Right forelimb (tissue), 1 donor: Measurements from ENCODE around the gene SPEF1.
A peak's percentile ranks its signal among the peaks of the same experiment; 100 is the strongest.

Experiments
- DNase-seq: peaks from one replicate; pipeline ENCODE4 v3.0.0-alpha.2; 2018

SPEF1 gene

DNA sequence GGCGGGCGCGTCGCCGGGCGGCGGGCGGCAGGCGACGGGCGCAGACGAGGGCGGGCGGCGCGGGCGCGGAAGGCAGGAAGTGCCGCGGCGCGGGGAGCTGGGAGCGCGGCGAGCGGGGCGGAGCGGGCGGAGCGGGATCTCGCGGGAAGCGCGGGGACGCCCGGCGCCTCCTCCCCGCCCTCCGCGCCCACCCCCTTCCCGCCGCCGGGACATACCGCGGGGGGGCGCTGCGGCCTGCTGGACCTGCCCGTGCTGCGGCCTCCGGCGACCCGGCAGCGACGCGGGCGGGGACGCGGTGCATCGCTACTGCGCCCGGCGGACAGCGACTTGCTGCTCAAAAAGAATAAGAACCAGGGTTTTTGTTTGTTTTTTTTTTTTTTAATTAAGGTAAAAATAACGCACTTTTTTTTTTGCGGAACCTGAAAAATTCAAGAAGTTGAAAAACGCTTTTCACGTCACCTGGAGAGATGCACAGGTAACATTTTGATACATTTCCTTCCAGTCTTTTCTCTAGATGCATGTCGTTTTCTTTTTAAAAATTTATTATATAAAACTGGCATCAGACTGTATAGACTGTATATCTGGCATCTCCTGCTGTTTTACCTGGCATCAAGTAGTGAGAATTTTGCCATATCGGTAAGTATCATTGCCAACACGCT lies 5.5 kb upstream of the SPEF1 start, which contains the start of gene CENPB:
CENPB (minus strand) TSS at position 76 of the 659 bp plus-strand sequence. CDS start 257 bp downstream, outside the sequence.
- DNase-seq = peak; percentile 95

DNA sequence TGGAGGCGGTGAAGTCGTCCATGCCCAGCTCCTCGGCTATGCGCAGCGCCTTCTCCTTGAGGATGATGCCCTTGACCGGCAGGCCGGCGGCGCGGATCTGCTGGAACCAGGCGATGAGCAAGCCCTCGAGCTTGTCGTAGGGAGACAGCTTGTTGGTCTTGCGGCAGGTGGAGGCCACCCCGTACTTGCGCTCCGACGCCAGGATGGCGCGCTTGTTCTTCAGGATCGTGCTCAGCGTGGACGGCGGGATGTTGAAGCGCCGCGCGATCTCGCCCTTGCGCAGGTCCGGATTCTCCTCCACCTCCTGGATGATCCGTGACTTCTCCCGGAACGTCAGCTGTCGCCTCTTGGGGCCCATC lies 4.9 kb upstream of the SPEF1 start:
- DNase-seq = peak; percentile 75

DNA sequence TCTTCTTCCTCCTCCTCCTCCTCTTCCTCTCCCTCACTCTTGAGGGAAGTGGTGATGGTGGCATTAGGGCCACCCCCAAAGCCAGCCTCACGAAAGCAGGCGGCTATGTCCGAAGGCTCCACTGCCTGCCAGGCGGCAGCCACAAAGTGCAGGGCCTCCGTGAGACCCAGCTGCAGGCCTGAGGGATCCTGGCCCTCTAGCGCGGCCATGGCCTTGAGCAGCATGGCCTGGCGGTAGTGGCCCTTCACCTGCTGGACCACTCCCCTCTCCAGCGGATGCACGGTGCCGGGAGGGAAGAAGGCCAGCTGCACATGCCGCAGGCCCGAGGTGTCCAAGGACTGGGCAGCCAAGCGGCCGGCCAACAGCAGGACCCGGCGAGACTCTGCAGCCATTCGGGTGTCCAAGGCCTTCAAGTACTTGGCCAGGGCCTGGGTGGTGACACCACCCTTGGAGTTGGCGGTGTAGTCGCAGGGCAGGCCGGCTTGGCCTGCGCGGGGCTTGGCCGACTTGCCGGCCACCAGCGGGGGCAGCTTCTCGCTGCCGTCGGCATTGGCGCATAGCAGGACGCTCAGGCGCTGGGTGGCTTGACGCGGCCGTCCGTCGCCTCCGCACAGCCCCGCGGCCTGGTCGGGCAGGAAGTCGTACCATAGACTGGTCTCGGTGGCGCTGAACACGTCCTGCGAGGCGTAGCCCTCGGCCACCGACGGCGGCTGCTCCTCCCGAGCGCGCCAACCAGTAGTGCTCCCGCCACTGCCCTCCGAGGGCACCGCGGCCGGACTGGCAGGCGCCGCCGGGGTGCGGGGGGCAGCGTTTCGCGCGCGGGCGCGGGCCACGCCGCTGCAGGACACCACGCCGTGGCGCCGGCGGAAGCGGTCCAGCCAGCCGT lies 4.2 kb upstream of the SPEF1 start:
- no peak for DNase-seq

DNA sequence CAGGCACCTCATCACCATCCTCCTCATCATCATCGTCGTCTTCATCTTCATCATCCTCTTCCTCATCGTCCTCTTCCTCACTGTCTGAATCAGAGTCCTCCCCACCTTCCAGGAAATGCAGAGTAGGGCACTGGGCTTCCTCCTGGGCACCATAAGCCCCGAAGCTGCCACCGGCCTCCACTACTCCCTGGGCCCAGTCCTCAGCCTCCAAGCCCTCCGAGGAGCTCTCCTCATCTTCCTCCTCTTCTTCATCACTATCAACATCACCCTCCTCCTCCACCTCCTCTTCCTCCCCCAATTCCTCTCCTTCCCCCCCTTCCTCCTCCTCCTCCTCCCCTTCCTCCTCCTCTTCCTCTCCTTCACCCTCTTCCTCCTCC lies 3.6 kb upstream of the SPEF1 start:
- DNase-seq = no peak

DNA sequence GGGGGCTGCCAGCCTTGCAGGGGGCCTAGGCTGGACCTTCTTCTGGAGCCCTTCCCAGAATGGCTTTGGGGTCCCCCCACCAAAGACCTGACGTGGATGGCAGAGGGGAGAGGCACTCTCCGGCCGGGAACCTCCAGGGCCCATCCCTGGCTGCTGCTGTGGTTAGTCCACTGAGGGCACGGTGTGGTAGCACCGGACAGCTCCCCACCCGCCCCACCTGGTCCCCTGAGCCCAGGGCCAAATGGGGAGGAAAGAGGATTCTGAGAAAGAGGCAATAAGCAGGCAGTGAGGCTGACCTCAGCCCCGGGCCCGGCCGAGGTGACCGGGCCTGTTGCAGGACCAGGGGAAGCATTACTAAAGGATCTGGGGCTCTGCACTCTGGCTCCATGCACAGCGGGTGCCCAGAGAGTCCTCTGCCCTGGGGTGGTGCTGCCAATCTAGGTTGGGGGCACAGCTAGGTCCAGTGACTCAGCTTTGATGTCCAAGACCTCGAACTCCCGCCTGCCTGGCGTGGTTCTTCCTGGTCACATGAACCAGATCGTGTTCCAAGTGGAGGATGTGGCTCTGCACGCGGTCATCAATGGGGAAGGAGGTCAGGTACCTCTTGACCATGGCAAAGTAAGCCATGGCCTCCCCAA lies 3.1 kb upstream of the SPEF1 start:
- no peak for DNase-seq

DNA sequence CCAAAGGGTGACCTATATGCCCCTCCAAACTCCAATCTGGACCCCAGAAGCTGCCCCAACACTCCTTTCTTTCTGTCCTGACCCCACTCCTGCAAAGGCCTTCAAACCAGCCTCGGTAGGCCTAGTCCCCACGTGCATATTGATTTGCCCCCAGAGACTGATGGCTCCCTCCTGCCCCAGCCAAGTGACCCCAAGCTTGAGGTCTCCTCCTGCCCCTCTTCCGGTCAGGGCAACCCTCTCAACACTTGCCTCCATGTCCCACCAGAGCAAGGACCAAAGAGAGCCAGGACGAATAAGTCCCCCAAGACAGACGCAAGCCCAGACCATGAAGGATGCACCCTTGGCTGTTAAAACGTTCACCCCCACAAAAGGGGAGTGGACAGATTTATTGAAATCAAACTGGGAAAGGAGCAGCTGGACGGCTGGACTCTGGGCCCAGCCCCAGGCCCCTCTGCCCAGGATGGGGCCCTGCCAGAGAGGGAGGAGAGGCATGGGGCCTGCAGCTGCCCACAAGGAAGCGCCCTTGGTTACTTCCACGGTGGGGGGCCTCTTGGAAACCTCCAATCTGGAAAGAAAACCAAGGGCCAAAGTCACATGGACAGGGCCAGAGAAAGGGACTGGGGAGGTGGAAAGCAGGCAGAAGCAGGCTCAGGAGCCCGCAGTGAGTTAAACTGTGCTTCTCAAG lies 2.4 kb upstream of the SPEF1 start:
- no peak for DNase-seq

DNA sequence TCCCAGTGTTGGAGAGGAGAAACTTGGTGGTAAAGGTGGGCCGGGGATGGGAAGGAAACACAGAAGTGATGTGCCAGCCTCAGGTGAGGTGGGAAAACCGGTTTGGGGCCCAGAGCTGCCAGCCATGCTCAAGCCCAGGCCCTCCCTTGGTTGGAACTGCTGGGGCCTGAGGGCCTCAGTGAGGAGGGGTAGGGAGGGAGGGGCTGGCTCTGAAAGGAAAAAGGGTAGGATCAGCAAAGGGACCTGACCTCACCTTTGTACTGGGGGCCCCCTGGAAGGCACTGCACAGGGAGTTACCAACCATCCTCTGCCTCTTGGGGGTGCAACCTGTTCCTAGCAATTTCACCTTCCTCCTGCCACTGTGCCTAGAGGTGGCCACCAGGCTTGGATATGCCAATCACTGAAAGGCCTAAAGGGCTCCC lies 1.8 kb upstream of the SPEF1 start:
- DNase-seq = no peak

DNA sequence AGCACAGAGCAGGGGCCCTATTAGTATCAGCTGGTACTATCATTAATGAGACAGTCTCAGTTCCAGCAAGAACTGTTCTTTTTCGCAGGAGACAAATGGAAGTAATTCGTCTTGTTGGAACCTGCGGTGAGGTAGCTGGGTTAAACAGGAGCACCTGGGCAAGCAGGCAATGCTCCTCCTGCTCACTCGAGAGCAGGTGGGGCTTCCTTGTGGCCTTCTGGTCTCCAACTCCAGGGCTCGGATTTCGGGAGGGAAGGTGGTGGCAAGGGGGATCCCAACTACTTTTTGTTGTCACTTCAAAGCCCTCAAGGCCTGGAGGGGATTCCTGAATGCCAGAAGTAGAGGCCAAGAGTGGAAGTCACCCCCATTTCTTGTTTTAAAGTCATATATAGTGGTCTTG lies 1.3 kb upstream of the SPEF1 start:
- DNase-seq = no peak

DNA sequence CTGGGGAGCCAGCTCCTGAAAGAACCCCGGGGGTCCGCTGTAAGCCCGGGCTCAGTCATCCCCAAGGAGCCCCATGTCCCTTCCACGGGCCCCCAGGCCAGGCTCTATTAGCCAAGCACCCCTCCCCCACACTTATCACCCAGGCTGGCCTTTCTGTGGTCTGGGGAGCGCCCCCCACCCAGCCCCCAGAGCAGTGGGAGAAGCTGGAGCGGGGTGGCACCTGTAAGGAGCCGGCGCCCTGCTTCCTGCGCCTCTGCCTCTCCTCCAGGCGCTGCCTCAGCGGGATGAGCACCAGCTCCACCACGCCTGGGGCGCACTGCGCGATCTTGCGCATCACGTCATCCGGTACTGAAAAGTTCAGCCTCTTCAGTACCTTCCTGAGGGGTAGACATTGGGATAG lies 2.3 kb downstream of the SPEF1 start:
- no peak for DNase-seq

DNA sequence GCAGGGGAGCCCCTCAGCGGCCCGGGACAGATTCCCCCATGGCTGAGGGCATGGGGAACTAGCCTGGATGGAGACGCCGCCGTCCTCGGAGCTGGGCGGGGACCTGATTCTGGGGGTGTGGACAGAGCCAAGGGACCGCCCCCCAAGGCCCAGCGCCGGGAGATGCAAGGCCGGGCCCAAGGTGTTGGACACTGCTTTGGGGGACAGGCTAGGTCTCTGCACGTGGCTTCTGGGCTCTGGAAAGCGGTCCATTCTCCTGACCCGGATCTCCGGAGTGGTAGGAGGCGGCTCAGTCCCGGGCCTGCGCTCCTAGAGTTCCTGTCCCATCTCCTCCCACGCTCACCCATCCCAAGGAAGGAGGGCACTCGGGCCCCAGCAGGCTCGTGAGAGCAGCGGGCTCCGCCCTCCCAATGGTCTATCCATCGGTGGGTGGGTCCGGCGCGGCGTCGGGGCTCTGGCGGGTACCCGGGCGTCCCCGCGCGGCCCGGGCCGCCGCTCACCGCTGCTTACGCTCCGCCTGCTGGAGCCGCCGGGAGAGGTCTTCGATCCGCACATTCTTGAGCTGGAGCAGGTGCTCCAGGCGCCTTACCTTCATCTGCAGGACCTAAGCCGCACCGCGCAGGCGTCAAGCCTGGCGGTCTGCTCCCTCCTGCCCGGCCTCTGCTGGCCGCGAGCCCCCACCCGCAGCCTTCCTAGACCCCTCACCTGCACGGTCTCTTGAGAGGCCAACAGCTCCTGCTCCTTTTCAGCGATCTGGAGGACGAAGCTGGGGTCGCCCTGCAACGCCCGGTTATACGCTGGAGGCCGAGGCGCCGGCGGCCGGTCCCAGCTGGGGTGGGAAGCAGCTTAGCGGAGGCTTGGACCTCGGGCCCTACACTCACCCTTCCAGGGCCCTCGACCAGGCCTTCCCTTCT lies 3.3 kb downstream of the SPEF1 start:
- DNase-seq = no peak

DNA sequence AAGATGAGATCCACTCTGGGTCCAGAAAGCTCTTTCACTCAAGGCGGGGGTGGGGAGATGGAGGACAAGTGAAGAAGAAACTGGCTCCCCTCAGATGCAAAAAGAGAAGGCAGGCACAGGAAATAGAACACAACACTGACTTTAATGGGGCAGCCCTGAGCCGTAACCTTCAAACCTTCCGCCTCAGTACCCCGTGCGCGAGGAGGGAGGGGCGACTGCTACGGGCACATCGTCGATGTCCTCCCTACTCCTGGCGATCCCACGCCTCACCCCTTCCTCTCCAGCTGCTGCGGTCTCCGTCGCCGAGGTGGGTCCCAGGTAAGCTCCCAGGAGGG lies 3.9 kb downstream of the SPEF1 start:
- DNase-seq = no peak

DNA sequence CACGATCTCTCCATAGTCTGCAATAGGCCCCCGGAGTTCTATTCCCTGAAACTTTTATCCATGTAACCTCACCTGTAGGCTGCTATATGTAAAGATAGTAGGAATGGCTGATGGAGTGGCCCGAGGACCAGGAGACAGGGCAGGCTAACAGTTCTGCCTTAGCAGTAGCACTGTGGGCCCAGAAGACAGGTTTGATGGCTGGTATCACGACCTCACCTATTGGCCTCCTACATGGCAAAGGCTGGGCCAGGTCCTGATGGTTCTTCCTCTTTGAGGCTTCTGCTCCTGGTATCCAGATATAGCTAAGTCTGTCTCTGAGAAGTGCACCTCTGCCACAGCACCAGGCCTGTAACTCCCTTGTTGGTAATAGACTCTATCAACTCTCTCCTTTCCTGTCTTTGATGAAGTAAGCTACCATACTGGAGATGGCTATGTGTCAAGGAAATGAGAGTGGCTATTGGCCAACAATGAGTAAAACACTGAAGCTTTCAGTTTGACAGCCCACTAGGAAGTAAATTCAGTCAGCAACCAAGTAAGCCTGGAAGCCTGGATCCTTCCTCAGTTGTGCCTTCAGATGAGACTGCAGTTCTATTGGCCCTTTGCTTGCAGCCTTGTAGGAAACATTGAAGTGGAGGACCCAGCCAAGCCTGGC lies 5.7 kb downstream of the SPEF1 start:
- DNase-seq = no peak

DNA sequence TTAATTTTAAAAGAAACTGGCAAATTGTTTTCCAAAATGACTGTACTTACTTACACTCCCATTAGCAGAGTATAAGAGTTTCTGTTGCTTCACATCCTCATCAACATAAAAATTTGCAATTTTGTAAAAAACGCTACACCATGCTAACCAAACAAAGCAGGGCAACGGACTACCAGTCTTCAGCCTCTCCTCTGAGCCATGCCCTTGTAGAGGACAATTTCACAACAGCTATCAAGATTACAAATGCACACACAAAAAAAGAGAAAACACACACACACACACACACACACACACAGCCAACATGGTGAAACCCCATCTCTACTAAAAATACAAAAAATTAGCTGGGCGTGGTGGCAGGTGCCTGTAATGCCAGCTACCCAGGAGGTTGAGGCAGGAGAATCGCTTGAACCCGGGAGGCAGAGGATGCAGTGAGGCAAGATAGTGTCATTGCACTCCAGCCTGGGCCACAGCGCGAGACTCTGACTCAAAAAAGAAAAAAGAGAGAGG lies 9.6 kb downstream of the SPEF1 start:
- DNase-seq = no peak

DNA sequence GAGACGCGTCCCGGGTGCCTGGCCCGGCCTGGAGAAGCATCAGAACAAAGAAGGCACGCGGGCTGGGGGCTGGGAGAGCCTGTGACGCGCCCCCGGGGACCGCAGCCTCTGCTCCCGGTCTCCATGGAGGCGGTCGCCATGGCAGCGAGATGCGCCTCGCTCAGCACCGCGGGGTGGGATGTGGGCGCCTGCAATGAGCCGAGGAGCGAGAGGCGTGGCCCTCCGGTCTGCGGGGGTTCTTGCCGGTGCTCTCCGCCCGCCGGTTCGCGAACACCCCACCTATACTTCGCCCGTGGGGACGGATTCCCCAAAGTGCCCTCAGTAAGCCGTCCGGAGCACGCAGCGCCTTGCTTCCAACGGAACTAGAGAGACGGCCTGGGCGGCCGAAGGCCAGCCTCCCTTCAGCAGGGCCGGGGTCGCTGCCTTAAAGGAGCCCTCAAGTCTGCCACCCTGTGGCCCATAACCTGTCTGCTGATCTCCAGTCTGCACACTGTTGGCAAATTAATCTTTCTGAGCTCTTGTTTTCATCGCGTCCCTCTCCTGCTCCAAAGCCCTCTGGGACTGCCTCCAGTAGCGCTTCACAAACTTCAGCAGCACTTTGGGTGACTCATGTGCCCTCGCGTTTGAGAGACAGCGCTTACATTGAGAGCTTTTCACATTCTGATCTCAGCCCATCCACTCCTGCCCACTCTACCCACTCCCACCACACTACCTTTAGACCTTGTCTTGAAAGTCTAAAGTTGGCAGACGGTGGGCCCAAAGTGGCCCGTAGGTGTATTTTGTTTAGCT lies 12.7 kb downstream of the SPEF1 start:
- peak; percentile 82 for DNase-seq

DNA sequence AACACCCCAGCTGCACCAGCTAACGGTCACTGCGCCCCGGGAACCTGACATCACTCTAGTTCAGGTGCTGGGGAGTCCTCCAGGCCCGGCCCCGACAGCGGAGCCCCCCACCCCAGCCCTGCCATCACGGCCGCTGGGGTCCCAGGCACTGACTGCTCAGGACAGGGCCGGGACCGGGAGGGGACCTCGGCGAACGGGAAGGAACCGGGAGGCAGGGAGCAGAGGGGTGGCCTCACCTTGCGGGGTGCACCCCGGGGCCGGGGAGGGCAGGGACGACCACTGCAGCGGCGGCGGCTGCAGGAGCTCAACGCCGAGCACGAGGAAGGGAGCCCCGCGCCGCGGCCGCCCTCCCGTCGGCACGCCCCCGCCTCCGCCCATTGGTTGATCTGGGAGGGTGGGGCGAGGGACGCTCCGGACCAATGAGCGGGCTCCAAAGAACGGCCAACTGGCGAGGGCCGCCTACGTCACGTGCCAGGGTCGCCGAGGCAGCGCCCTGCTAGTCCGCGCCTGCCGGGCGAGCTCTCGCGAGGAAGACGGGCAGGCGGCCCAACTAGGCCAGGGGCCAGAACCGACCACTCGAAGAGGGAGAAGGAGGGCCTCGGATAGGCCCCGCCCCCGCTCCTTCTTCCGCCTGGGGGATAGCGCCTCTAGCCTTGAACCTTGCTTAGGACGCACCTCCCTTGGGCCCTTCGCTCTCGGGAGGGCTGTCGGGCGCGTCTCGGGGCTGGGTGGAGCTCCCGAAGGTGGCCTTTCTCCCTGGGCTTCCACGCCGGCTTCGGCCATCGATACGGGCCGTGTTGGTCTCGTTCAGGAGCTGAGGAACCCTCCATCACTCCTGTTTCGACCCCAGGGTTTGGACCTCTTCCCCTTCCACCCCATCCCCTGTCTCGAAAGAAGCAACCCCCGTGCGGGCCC lies 13.6 kb downstream of the SPEF1 start, which contains the start of gene ADISSP:
ADISSP (minus strand) TSS at position 327 of the 915 bp plus-strand sequence. CDS start 7,653 bp downstream, outside the sequence.
- DNase-seq = peak; percentile 99

DNA sequence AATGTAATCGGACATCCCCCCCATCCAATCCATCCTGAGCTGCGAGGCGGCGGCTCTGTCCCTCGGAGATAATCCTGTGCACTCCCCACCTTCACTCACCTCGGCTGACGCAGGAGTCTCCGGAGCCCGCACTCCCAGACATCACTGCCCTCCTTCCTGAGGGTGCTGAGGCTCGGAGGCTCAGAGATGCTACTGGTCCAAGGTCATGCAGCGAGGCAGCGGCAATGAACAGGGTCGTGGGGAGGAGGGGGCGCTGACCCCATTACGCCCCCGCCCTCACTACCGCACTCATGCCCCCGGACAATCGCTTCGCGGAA lies 14.2 kb downstream of the SPEF1 start:
- DNase-seq = no peak

DNA sequence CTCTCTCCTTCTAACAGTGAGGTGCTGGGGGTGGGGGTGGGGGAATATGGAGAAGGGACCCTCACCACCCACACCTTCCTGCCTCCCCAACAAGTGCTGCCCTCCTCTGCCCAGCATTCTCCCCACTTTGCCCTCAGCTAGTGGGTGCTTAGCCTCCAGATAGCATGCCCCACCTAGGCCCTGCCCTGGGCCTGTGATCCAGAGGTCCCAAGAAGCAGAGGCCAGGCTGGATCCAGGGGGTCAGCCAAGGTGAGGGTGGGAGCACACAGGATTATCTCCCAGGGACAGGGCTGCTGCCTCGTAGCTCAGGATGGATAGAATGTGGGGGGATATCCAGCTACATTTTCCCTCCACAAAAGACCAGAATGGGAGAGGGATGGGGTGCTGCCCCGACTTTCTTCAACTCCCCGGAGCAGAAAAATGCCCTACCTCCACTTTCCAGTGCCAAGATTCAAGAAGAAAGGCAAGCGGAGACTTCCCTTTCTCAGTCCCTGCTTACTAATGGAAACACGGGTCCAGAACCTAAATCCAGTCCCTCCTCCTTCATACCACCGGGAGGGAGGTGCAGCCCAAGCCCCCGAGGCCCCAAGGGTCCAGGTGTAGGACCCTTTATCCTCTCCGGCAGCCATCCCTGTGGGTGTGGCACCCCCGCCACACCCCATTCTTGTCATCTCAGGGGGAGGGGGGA lies 14.7 kb downstream of the SPEF1 start:
- DNase-seq = no peak

DNA sequence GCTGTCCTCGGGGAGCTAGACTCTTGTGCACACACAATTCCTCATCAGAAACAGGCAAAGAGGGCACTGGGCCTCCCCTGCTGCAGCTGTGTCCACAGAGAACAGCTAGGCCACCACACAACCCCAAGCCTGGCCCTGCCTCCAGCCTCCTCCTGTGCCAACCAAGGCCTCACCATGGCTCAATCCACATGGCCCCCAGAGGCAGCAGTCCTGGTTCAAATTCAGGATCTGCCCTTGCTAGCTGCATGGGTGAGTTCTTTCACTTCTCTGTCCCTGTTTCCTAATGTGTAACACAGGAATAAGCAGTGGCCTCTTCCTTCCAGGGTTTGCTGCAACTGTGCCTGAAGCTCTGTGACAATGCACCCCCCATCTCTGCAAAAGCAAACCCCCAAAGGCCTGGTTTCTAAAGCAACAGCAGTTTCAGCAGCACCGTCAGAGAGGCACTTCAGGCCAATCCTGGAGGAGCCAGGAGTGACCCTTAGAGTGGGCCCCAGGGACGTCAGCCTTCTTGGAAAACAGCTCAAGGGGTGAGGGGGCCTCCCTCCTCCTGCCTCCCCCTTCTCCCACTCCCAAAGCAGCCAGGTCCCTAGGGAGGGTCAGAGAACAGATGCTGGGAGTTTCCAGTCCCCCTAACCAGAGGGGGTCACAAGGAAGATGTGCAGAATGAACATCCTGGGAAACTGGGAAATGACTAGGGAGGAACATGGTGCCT lies 15.9 kb downstream of the SPEF1 start:
- no peak for DNase-seq
